HG03139 (cell line): ENCODE measurements around the gene PPARD.
"Not testable (repeated sequence)": the region's sequence is repeated elsewhere in the genome, so short reads cannot be mapped to it uniquely, and the experiment has no call there.

Source experiments
- ATAC-seq: cut with Tn5 transposase; IDR thresholded peaks from one replicate; pipeline ENCODE4 v1.9.1; 2021; ENCODE audit not compliant: unreplicated experiment

Gene PPARD

DNA sequence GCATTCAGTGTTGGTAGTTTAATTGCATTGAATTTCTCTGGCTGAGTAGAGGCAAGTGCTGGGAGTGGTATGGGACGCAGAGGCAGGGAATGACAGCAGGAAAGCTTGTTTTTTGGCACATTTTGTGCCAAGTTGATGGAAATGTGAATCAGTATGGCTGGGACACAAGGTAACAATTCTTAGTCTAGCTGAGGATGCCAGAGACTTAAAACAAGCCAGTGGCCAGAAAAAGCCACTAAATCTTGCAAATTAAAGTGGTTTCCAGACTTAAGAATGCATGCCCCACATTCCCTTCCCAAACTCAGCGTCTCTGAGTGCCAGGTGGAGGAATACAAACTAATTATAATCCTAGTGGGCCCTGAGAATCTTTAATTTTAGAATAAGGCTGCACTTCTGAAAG lies 35.9 kb downstream of the PPARD start:
- ATAC-seq, result no peak

DNA sequence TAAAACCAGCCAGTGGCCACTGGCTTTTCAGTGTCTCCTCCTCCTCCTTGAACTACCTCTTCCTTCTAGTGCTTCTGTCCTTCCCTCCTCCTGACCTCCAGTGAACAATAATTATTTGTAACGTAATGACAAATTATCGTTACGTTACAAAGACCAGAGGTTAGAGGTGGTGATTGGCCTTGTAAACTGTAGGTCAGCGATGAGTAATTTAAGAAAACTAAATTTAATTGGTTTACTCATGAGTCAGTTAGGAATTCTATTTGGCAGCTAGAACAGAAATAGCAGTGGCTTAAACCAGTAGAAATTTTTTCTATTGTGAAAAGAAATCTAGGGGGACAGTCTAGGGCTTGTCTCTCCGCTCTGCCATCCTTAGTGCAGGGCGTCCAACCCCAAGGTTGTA lies 38.8 kb downstream of the PPARD start:
- no peak for ATAC-seq

DNA sequence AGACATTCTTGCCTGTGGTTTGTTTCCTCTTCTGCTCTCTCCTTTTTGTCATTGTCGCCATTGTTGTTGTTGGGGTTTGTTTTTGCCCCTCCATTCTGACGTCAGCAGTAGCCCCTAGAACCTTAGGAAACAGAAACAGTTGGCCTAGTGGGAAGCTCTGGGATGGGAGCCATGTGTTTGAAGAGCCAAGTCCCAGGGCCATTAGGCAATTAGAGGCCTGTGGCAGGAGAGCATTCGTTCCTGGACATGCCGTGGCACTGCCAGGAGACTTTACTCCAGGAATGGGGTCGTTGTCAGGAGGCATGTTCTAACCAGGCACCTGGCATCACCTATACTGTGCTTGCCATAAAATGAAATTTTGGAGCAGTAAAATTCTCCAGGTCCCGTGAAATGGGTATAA lies 39.7 kb downstream of the PPARD start:
- ATAC-seq, result no peak

DNA sequence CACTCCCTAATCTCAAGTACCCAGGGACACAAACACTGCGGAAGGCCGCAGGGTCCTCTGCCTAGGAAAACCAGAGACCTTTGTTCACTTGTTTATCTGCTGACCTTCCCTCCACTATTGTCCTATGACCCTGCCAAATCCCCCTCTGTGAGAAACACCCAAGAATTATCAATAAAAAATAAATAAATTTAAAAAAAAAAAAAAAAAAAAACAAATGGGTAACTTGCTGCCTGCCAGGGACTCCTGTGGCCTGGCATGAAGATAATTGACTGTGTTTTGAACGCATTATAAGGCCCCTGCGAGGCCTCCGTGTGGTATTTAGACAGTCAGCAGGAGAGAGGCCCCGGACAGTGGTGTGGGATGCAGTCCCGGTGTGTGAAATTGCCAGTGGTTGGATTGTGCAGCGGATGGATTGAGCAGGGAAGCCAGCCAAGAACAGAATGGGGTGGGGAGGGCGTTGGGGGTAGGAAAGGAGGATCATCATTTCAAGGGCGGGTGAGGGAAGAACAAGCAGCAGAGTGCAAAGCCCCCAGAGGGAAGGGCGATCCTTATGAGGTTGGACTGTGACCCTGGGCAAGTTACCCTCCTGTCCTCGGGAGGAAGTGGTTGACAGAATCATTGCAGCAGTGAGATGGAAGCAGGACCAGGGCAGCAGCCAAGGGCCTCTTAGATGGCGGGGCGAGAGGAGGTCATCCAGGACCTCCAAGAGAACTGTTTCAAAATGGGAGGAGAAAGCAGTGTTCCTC lies 43.3 kb downstream of the PPARD start:
- ATAC-seq, result no peak

DNA sequence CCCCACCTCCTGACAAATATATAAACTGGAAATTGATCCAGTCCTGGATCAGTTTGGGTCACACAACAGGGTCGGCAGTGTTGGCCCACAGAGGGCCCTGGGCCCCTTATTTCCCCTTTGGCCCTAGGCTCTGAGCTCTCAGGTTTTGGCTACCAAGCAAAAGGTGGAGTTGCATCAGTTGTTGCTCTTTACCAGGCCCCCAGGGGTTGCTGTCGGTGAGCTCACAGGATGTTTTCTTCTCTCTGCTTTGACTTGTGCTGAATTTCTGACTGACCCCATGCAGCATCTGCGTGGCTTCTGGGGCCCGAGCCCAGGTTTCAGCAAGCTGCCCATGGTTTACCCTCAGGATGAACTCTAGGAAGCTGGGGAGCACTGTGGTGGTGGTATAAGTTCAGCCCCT lies 44.6 kb downstream of the PPARD start:
- ATAC-seq, result no peak

DNA sequence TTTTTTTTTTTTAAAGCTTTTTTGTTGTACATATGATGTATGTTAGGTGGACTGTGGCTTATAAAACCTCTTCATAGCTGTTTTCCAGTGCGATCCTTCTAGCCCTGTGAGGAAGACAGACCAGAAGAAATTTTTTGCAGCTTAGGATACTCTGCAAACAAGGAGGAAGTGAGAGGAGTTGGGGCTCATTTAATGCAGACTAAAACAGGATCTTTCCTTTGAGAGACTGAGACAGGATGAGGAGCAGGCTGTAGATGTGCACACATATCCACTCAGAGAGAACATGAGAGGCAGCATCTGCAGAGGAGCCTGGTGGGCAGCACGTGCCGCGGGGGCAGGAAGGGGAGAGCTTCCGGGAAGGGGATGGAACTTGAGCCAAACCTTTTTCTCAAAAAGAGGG lies 45.7 kb downstream of the PPARD start:
- ATAC-seq, result no peak

DNA sequence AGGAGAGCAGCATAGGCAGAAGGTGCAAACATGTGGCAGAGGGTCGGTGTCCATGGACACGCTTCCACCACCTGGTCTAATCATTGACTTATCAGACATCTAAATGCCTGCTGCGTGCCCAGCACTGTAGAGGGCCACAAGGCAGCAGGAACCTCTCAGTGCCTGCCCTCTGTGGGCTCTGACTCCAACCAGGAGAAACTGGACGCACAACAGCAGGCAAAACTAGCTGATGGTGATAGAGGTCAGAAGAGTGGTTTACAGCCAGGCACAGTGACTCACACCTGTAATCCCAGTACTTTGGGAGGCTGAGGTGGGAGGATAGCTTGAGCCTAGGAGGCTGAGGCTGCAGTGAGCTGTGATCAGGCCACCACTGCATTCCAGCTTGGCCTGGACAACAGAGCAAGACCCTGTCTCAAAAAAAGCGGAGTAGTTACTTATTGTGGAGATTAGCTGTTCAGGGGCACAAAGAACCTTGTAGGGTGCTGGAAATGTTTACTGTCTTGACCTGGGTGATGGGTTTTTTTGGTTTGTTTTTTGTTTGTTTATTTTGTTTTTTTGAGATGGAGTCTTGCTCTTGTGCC lies 46.5 kb downstream of the PPARD start:
- no peak for ATAC-seq

DNA sequence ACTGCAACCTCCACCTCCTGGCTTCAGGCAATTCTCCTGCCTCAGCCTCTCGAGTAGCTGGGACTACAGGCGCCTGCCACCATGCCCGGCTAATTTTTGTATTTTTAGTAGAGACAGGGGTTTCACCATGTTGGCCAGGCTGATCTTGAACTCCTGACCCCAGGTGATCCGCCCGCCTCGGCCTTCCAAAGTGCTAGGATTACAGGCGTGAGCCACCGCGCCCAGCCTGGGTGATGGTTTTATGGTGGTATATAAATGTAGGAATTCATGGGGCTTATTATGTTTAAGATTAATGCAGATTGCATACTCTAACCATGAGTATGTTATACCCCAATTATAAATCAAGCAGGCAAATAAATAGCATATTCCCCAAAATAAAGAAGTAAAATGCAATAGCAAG lies 47.0 kb downstream of the PPARD start:
- ATAC-seq, result not testable (repeated sequence)

DNA sequence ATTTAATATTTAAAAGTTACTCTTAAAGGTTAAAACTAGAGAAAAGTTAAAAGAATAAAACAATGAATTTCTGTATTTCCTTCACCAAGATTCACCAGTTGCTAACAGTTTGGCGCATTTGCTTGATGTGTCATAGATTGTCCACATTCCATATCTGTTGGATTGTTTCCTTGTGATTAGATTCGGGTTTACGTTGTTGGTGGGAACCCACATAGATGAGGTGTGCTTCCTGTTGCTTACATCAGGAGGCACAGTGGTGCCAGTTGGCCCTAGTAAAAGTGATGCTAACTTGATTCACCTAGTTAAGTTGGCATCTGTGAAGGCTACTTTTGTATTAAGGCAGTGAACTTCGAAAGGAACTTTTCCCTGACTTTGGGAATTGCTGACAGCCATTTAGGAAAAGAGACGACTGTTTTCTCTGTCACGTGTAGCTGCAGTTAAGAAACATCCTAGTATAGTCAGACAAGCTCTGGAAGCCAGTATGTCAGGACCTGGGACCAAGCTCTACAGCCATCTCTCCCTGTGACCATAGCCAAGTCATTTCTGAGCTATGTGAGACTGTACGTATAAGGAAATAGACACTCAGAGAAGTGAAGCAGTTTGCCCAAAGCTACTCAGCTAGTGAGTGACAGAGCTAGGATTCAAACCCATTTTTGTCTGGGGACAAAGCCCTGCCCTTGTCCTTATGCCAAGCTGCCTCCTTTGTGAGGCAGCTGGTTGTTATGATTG lies 49.0 kb downstream of the PPARD start:
- ATAC-seq, result no peak

DNA sequence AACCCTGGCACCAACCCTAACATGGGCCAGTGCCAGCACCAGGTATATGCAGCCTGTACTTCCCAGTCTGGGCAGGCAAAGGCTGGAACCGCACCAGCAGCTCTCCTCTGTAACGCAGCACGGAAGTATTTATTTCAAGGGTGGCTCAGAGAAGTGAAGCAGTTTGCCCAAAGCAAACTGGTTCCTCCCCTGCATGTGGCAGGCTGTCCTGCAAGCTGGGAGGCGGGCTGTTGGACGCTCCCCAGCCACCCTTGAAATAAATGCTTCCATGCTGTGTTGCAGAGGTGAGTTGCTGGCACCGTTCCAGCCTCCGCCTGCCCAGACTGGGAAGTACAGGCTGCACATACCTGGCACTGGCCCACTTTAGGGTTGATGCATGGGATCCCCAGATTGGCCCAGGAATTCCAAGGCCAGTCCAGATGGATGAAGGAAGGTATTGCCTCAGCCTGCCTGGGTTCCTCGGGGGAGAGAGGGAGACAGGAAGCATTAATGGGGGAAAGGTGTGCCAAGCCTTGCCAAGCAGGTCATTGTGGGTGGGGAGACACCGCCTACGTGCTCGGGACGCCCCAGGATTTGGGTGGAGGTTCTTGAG lies 49.8 kb downstream of the PPARD start:
- ATAC-seq, result no peak

DNA sequence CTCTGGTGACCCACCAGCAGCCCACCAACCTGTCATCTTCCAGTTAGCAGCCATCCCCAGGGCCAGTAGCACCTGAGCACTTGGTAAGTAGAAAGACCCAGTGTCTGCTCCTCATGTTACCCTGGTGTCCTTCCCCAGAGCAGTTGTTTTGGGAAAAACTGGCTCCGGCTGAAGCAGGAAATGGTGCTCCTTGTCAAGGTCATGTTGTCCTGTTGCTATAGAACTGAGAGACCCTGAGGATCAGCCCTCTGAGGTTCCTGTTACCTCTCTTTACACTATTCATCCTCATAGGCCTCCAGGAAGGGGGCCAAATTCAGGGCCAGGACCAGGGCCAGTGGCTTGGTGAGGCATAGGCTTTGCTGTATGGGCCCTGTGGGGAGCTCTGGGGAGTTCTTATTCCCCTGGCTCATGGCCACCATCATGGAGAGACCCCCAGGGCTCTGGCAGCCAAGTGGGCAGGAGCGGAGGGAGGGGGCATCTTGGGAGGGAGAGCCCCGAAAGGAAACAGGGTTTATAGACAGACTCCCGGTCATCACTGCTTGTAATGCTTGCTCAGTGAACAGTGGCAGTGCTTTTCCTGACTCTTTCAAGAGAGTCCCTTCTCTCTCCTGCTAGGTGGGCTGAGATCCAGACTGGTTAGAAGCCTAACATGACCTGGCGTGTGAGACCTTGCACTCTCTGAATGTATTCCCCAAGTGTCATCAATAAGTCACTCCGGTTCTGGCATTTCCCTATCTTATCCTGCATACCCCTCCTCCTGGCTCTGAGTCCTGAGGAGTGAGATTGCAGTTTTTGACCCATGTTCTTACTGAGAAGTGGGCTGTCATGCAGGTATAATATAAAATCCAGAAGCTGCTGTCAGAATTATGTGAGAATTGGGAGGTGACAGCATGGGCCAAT lies 50.7 kb downstream of the PPARD start:
- ATAC-seq, result no peak

DNA sequence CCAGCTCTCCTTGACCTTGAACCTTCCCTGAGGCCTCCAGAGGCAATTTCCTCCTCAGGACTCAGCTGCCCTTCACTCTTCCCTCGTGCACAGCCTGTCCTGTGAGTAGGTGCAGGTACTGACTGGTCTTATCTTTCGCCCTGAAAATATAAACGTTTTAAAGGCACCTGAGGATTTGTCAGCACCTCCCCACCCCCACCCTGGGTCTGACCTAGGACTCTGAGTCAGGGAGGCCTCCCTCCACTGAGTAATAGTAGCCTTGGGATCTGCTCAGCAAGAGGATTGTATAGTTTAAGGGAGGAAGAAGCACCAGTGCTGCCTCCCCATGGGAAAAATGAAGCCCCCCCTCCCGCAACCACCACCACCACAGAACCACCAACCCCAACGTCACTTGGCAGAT lies 54.6 kb downstream of the PPARD start:
- no peak for ATAC-seq

DNA sequence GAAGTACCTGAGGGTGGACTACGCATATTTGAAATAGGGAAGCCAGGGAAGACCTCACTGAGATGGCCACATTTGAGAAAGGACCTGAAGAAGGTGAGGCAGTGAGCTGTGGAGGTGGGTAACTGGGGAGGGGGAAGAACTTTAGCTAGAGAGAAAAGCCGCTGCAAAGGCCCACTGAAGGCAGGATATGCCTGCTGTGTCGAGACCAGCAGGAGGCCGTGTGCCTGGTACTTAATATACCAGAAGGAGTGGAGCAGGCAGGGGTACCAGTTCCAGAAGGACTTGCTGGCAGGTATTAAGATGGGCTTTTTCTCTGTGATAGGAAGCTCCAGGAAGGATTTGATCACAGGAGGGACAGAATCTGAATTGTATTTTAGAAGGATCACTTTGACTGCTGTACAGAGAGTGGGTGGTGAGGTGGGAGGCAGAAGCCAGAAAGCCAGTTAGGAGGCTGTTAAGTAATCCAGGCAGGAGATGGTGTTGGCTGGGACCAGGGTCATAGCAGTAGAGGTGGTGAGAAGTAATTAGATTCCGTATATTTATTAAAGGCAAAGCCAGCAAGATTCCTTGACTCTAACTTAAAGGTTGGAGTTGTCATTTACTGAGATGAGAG lies 55.6 kb downstream of the PPARD start:
- no peak for ATAC-seq

DNA sequence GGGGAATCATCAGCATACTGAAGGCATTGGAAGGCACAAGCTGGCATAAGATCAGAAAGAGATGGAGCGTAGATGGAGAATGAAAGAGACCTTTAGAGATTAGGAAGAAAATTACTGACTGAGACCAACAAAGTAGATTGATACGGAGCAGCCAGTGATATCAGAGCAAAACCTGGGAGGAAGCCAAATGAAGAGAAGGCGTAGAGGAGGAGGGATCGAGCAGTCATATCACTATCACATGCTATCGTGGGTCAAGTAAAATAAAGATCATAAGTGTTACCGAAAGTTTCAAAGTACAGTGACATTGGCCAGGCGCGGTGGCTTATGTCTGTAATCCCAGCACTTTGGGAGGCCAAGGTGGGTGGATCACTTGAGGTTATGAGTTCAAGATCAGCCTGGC lies 56.2 kb downstream of the PPARD start:
- no peak for ATAC-seq

DNA sequence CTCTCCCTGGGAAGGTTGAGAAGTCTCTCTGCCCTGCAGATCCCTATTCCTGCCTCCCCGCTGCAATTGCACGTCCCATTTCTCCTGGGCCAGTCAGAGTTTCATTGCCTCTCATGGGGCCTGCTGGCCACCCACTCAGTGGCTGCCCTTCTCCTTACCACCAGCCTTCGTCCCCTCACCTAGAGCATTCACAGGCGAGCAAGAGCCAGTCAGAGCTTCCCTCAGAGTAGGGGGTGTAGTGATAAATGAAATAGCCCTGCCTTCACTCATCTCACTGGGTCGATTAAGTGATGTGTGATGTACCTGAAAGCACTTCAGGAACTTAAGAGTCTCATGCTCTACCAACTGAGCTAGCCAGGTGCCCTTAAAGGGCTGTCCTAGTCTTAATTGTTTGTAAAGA lies 57.8 kb downstream of the PPARD start:
- ATAC-seq, result no peak

DNA sequence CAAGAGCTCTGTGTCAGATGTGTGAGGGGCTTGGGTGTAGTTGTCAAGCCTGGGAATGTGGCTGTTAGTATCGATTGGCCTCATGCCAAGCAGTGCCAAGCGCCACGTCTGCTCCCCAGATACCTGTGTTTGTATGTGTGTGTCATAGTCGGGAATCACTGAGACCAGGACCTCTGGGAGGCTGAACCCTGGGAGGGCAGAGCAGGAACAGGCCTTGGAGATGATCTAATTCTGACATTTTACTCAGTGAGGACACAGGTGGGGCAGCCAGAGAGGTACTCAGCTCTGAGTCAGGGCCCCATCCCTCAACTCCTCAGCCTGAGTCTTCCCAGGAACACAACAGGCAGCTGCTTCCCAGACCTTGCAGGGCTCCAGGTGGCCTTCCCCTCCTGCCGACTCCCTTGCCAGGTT lies 58.5 kb downstream of the PPARD start:
- ATAC-seq, result no peak

DNA sequence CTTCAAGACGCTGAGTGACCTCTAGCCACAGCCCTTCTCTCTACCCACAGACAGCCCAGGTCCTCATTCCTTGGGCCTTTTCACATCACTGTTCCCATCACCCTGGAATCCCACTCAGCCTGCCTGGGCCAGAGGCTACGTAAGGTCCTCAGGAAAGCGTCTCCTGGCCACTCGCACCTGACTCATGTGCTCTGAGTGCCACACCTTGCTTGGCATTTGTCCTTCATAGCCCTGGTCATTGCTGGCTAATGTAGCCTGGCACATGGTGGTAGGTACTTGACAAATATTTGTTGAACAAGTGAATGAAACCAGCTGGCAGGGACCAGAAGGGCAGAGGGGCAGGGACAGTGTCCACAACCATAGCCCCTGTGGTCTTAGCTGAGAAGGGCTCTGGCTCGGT lies 59.2 kb downstream of the PPARD start:
- no peak for ATAC-seq

DNA sequence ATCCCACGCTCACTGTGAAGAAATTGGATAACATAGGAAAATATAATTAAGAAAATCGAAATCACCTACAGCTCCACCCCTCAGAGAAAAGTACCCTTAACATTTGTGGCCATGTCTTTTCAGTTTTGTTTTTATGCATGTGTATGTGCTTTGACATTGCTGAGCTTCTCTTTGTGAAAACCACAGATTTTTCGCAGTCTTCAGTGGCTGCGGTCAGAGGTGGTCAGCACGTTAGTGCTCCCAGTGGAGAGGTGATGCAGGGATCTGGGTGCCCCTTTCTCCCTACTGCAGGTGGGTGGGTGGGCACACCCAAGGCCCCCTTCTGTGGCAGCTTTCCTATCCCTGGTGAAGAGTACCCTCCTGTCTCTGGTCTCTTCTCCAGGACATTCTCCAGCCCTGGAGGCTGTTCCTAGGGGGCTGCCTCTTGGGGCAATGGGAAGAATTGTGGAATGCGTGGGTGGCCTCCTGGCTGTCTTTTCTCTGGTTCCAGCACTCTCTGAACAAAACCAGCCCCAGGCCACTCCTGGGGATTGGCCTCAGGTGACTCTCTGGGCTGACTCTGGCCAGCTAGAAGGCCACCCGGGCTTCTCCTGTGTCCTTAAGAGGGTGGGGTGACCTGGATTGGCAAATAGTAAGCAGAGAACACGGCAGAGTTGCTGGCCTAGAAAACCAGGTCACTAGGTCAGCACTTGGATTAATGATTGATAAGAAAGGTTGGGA lies 59.9 kb downstream of the PPARD start:
- no peak for ATAC-seq

DNA sequence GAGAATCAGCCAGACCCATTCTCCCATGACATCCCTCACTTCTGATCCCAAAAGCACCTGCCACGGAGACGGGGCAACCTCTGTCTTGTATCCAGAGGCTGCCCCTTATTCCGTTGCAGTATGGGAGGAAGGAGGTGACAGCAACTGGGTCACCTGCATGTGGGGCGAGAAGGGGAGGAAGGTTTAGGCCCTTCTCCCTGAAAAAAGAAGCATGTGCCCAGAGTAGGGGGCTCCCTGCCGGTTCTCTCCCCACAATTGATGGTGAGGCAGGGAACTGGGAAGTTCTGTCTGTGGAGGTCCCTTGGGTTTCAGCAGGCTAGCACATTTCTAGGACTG lies 60.5 kb downstream of the PPARD start:
- no peak for ATAC-seq
